Lower lobe of right lung (tissue), 2 donors: Measurements from ENCODE around the gene HSPBP1. TPM values are rescaled to one million over a fixed set of nuclear protein-coding genes. Genes with fewer than 3 reads are reported as not detected.
"Not testable (repeated sequence)": the region's sequence is repeated elsewhere in the genome, so short reads cannot be mapped to it uniquely, and the experiment has no call there.

Experiments
- ATAC-seq, 2 donors: fragments of 200-7000 bp; cut with Tn5 transposase; one replicate each; pipeline ENCODE4 v1.9.1; 2020 to 2022; ENCODE audit warnings: mild to moderate bottlenecking in 2 of 2, moderate library complexity in 2 of 2
- DNase-seq: peaks from one replicate; pipeline ENCODE4 v3.0.0-alpha.2; 2020
- H3K27ac ChIP-seq: fragments of 200-600 bp; one replicate; pipeline ENCODE4 v1.8.0; 2022
- H3K27me3 ChIP-seq: fragments of 200-600 bp; one replicate; pipeline ENCODE4 v1.8.0; 2022; ENCODE audit warnings: low read depth
- H3K36me3 ChIP-seq: fragments of 200-600 bp; one replicate; pipeline ENCODE4 v1.8.0; 2022; ENCODE audit warnings: mild to moderate bottlenecking
- H3K4me1 ChIP-seq: fragments of 200-600 bp; one replicate; pipeline ENCODE4 v1.8.0; 2022
- H3K4me3 ChIP-seq: fragments of 200-600 bp; one replicate; pipeline ENCODE4 v1.8.0; 2022; ENCODE audit warnings: mild to moderate bottlenecking
- H3K9me3 ChIP-seq: fragments of 200-600 bp; one replicate; pipeline ENCODE4 v1.8.0; 2022
- intact Hi-C: fragments of 100-400 bp; cut with DNase I; formaldehyde crosslinking; loops from one replicate; pipeline ENCODE4 v1.11.0; 2022
- long read RNA-seq: library from polyadenylated mRNA; unstranded; transcript quantifications from one replicate; pipeline ENCODE4 v2.0.0, GENCODE V29; 2021
- total RNA-seq: library from RNA; stranded (reverse); fragmentation: NEBNext Ultra II Directional; extraction: Animal tissue kit (Norgen Biotek cat#: 25700); gene quantifications from one replicate; pipeline ENCODE4 v1.2.1, GENCODE V29; 2021
- TF ChIP-seq, protein P1 (sequence below): fragments of 200-600 bp; IDR thresholded peaks from one replicate; pipeline ENCODE4 v1.8.0; 2022; ENCODE audit warnings: antibody characterized with exemption, mild to moderate bottlenecking
- donor health status: DM: no; HTN: yes; CAD: no; lungs with severe emphysema.

The HSPBP1 gene, protein sequence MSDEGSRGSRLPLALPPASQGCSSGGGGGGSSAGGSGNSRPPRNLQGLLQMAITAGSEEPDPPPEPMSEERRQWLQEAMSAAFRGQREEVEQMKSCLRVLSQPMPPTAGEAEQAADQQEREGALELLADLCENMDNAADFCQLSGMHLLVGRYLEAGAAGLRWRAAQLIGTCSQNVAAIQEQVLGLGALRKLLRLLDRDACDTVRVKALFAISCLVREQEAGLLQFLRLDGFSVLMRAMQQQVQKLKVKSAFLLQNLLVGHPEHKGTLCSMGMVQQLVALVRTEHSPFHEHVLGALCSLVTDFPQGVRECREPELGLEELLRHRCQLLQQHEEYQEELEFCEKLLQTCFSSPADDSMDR
- total RNA-seq = 23.9 TPM
- long read RNA-seq, transcript HSPBP1-202 (8 exons, 1,572 nt) = major isoform, 45 of 80 reads
- long read RNA-seq, partial matches to known transcripts = 9 of 80 reads
- long read RNA-seq, other reads (novel, unspliced or antisense) = 20 of 80 reads

GRCh38 chr19:55279770-55280643, at the start of gene HSPBP1:
HSPBP1 (minus strand) TSS chr19:55280110; CDS start chr19:55279608, 502 bp downstream.
- Histone ChIP-seq H3K4me3 (peak within 1 kb of the TSS; percentile 81), H3K9me3 (no peaks in the 10 kb centered on the region), H3K27ac (peak within 1 kb of the TSS; percentile 69), H3K4me1 (peaks cover 13% of the 10 kb centered on the region), H3K36me3 (peaks cover 24% of the 10 kb centered on the region), H3K27me3 (peaks cover 11% of the 10 kb centered on the region)
- intact Hi-C loops = no loop called here
- DNase-seq = peak; percentile 94
- TF ChIP-seq, protein P1, sequence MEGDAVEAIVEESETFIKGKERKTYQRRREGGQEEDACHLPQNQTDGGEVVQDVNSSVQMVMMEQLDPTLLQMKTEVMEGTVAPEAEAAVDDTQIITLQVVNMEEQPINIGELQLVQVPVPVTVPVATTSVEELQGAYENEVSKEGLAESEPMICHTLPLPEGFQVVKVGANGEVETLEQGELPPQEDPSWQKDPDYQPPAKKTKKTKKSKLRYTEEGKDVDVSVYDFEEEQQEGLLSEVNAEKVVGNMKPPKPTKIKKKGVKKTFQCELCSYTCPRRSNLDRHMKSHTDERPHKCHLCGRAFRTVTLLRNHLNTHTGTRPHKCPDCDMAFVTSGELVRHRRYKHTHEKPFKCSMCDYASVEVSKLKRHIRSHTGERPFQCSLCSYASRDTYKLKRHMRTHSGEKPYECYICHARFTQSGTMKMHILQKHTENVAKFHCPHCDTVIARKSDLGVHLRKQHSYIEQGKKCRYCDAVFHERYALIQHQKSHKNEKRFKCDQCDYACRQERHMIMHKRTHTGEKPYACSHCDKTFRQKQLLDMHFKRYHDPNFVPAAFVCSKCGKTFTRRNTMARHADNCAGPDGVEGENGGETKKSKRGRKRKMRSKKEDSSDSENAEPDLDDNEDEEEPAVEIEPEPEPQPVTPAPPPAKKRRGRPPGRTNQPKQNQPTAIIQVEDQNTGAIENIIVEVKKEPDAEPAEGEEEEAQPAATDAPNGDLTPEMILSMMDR = no peak
- peak; percentile 96 to 98 for ATAC-seq

DNA sequence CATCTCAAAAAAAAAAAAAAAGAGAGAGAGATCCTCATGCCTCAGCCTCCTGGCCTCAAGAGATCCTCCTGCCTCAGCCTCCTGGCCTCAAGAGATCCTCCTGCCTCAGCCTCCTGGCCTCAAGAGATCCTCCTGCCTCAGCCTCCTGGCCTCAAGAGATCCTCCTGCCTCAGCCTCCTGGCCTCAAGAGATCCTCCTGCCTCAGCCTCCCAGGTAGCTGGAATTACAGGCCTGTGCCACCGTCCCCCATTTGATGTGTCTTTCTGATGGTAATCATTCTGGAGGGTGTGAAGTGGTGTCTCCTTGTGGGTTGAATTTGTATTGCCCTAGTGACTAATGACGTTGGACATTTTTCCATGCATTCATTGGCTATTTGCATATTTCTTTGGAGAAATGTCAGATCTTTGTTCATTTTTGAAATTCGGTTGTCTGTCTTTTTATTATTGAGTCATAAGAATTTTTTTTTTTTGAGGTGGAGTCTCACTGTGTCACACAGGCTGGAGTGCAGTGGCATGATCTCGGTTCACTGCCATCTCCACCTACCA, 48.9 kb upstream of the HSPBP1 start:
- H3K27ac ChIP-seq, ATAC-seq, H3K4me3 ChIP-seq, H3K27me3 ChIP-seq, DNase-seq, H3K9me3 ChIP-seq, intact Hi-C loops, H3K4me1 ChIP-seq, H3K36me3 ChIP-seq: not testable (repeated sequence)

GRCh38 chr19:55325172-55325571, 45.3 kb upstream of the HSPBP1 start, which contains the start of gene TMEM150B:
TMEM150B (minus strand) TSS chr19:55325341; CDS start chr19:55321036, 4,305 bp downstream.
- ATAC-seq (peak in 1 of 2 donors; percentile 18), DNase-seq (no peak)
- no peaks in the 10 kb centered on the region for H3K9me3 ChIP-seq
- H3K4me1 ChIP-seq = no peaks in the 10 kb centered on the region
- peak within 1 kb of the TSS; percentile 58 for H3K27ac ChIP-seq
- TF ChIP-seq, protein P1 = no peak
- no peaks in the 10 kb centered on the region for H3K36me3 ChIP-seq
- H3K27me3 ChIP-seq = peaks cover 1% of the 10 kb centered on the region
- H3K4me3 ChIP-seq = peak within 1 kb of the TSS; percentile 43
- intact Hi-C loops = no loop called here

- DNase-seq = no peak
- intact Hi-C loops = no loop called here
- Histone ChIP-seq H3K4me3 (peak overlapping the region; percentile 43), H3K9me3 (no peaks in the 10 kb centered on the region), H3K4me1 (no peaks in the 10 kb centered on the region), H3K36me3 (no peaks in the 10 kb centered on the region), H3K27ac (peak overlapping the region; percentile 58), H3K27me3 (peaks cover 5% of the 10 kb centered on the region)
- TF ChIP-seq, protein P1 = no peak
- ATAC-seq = no peak
Observed at GRCh38 chr19:55324662-55325061, 44.8 kb upstream of the HSPBP1 start.

- Histone ChIP-seq H3K9me3 (no peaks in the 10 kb centered on the region), H3K27me3 (peaks cover 5% of the 10 kb centered on the region), H3K4me1 (no peaks in the 10 kb centered on the region), H3K36me3 (no peaks in the 10 kb centered on the region), H3K4me3 (peak overlapping the region; percentile 30), H3K27ac (no peak overlapping the region)
- intact Hi-C loops = no loop called here
- DNase-seq (no peak), ATAC-seq (no peak)
- TF ChIP-seq, protein P1 = no peak
Observed at GRCh38 chr19:55322204-55322885, 42.4 kb upstream of the HSPBP1 start.
